ENCODE data around the gene PDE7B.

PDE7B gene

DNA sequence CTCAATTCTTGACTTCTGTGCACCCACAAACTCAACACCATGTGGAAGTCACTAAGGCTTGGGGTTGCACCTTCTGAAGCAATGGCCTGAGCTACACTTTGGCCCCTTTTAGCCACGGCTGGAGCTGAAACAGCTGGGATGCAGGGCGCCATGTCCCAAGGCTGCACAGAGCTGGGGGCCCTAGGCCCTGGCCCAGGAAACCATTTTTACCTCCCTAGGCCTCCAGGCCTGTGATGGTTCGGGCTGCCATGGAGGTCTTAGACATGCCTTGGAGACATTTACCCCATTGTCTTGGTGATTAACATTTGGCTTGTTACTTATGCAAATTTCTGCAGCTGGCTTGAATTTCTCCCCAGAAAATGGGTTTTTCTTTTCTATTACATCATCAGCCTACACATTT is 311.8 kb downstream of the PDE7B start:
- no peak for DNase-seq

DNA sequence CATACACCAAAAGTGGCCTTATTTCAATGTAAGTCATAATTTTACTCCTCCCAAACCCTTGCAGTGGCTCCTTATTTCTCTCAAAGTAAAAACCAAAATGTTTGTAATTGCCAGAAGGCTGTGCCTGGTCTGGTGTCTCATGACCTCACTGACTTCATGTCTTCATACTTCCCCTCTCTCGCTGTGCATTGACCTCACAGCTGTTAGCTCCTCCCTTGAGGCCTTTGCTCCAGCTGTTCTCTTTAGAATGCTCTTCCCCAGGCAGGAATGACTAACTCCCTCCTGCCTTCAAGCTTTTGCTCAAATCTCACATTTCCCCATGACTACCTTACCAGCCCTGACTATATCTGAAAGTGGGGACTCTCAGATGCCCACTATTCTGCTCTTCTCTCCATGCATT is 315.3 kb downstream of the PDE7B start:
- DNase-seq, result no peak

DNA sequence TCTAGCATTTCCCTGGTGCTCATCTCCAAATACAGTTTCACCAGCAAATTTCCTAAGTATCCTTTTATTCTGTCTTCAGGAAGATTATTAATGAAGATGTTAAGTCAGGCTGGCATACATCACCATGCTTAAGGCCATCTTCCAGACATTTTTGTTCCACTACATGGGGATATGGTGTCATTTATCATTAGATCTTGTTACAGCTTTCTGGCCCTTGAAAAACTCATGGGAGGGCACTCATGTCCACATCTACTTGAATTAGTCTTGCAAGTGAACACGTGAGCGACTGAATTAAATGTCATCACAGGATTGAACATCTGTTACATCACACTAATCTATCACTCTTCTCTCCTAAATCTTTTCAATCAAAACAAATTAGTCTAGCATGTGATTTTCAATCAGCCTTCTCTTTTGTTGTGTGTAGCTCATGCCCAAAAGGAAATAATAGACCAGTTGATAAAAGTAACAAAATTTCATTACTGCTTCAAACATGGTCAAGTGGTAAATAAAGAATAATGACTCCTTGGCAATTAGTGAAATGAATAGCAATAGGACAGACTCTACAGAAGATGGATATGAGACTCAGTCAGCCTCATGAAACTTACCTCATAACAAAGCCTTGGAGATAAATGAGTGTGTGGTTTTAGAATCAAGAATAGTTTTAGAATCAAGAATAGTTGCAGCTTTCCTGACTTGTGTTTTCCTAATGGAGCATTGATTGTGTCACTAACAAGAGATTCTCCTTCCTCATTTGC is 318.1 kb downstream of the PDE7B start:
- DNase-seq, result no peak

DNA sequence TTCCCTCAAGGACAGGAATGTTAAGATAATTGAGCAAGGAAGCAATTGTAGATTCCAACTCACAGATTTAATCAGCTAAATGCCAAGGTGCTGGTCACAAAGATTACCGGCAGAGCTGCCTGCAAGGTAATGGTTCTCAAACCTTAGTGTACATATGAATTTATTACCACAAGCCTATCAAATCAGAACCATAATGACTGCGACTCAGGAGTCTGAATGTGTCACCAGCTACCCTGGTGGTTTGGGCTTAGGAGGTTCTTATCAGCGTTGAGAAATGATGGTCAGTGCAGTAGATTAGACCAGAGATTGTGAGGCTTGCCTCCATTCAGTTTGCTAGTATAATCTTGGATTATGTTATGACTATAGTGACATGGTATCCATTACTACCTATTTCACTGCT is 319.7 kb downstream of the PDE7B start:
- DNase-seq, result no peak

DNA sequence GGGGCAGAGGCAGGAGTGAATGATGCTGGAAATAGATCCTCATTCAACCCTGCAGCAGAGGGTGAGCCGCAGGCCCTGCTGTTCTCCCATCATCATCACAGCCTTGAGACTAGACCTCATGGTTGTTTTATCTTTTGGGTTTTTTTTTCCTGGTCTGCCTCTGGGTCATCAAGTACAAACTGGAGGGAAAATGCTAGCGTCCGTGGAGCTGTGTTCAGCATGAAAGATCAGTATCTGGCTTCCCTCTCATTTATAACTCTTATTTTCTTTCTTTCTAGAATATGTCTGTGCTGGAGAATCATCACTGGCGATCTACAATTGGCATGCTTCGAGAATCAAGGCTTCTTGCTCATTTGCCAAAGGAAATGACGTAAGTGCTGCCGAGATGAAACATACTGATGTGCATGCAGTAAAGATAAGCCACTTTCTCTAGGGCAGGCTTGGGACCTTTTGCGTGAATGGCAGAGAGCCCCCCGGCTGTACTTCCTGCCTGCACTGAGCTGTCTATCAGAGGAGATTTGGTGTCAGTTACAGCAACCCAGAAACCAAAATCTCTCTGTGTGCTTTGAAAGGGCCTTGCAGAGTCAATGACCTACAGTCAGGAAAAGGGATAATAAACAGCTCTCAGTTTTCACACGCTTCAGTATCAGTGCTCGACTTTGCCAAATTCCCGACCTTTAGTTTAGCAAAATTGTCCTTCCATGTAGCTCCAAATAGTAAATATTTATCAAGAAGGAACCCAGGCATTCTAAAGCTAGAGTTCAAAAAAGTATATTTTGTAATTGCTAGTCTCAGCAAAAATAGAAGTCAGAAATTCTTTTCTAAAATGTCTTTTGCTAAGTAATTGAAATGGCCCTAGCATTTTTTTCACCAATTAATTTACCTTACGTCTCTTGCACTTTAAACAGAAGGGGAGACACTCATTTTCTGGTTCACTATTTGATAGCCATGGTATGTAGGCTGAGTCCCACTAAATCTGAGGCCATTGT is 322.3 kb downstream of the PDE7B start:
- DNase-seq, result no peak

DNA sequence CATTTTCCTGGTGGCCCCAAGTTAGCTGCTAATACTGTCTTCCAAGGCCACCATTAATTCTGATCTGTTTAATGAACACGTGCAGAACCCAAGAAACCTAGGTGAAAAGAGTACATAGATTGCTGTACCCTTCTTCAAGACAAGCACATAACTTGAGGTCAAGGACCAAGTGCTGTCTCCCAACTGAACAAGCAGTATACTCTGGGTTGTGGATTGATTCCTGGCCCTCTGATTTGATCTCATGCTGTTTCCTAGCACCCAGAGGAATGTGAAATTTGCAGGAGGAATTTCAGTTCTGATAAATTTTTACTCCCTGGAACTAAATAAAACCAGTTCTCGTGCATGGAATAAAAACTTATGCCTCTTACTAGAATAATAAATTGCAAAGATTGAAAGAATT is 323.0 kb downstream of the PDE7B start:
- no peak for DNase-seq

DNA sequence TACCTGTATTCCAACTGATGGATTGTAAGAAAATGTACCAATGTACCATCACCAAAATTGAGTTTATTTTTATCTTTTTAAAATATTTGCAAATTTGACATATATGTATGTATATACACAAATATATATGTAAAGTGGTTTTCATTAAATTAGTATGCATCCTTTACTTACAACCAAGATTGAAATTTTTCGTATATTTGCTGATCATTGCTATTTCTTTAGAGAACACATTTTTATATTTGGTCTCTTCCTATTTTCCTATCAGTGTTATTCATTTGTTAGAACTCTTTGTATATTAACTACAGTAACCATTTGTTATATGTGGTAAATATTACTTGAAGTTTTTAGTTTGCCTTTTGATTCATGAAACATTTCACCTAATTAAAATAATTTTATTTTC is 324.4 kb downstream of the PDE7B start:
- DNase-seq, result no peak

DNA sequence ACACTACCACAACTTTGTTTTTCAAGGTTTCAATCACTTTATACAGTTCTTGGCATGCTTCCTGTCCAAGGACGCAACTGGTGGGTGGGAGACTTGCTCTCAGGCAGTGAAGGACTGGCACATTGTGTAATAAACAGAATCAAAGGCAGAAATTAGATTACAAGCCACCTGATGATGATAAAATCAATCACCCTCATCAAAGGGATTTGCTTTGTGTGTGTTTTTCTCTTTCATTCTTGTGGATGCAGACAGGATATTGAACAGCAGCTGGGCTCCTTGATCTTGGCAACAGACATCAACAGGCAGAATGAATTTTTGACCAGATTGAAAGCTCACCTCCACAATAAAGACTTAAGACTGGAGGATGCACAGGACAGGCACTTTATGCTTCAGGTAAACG is 327.2 kb downstream of the PDE7B start:
- DNase-seq, result no peak

DNA sequence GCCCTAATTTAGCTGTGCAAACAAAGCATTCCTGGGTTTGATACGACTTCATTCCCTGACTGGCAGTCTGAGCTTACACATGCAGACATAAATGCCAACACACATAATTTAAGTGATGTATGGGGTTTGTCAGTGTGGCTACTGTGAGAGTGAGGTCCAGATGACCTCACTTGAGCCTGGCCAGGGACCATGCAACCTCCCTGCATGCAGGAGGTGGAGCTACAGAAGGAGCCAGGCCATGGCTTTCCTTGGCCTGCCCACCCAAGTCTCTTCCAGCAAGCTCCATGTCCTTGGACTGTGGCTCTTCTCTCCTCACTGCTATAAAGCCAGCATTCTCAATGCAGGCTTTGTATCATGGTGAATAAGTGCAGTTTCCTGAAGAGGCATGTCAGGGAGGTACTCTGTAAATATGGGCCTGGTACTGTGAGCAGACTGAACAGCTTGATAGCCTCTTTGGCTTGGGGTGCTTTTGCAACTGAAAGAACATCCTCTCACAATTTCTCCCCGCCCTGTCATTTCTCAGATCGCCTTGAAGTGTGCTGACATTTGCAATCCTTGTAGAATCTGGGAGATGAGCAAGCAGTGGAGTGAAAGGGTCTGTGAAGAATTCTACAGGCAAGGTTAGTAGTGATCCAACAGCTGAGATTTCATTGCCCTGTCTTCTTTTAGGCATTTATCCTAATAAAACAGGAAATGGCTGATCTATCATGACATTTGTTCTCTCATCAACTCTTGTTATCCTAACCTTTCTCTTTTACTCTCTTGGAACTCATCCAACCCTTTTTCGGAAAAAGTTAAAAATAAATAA is 329.4 kb downstream of the PDE7B start:
- no peak for DNase-seq

DNA sequence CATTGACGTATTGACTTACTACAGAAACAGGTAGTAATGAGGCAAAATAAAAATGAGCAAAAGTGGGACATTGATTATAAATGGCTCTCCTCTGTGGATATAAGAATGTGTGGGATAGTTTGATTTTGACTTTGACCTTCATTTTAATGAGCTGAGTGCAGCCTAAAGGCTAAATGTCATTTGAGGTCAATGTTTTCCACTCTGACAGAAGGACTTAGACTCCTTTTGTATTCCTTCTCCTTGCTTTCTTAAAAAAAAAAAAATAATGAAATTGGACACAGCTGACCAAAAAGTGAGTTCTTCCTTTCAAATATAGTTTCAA is 330.0 kb downstream of the PDE7B start:
- no peak for DNase-seq

DNA sequence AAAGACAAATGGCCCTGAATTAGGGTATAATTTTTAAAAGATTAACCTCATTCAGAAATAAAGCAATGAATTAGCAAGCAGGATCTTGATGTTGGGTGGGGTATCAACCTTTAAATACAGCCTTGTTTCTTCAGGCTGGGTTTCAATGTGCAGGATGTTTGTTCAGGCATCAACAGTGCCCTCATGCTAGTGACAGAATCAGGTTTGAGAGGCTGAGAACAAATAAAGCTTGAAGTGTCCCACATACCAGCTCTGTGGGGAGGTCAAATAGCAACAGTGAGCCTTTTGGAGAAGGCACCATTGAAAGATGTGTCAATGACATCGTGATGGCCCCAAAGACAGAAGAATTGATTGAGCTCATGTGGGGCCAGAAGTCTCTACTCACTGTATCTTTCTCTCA is 330.4 kb downstream of the PDE7B start:
- DNase-seq, result no peak

DNA sequence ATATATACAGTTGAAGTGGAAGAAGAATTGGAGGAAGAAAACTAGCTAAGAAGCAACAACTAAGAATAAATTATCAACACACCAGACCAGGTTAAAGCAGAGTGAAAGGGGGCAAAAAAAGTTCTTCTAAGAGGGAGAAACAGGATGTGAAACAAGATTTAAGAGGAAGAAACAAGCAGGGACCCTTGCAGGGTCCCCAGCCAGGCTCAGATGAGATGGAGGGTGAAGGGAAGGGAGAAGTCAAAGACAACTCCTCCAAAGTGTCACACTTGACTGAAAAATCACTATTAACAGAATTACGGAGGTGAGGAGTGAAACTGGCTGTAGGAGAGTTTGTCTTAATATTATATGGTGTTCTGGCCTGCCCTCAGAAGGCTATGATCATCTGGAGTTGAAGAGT is 333.2 kb downstream of the PDE7B start:
- no peak for DNase-seq

DNA sequence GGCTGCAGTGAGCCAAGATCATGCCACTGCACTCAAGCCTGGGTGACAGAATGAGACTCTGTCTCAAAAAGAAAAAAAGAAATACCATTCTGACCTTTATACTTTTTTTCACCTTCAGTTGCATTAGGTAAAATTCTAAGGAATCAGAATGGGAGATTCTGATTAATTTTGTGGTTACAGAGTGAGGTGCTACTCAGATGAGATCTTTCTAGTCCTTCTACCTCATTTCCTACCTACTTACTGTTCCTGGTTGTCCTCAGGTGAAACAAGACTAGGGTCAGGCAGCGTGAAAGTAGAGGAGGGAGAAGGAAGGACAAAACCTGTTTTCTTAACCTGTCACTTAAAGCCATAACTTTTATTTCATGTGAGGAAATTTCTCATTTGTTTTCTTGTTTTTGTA is 334.9 kb downstream of the PDE7B start:
- no peak for DNase-seq

DNA sequence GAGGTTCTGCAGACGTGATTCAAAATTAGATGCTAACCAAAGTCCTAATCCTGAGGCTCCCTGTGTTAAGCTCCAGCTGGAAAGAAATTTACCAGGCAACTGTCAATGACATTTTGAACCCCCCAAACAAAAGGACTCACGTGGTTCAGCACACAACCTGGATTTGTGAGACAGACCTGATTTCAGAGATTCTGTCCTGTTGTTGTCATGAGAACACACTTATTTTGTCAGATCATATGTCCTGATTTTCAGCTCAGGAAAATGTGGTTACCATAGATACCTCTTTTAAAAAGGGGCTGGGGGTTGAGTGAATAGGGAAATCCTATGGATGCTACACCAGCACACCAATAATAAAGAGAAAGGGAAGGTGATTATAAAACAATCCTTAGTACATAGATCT is 337.0 kb downstream of the PDE7B start:
- DNase-seq, result no peak

DNA sequence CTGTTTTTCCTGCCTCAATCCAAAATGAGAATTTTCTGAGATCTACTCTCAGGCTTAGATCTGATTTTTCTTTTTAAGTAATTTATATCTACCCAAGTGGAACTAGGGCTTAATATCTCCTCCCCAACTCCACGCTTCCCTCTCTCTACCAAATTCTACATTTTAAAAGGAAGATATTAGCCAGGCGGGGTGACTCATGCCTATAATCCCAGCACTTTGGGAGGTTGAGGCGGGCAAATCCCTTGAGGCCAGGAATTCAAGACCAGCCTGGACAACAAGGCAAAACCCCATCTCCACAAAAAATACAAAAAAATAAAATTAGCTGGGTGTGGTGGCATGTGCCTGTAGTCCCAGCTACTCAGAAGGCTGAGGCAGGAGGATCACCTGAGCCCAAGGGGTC is 337.6 kb downstream of the PDE7B start:
- DNase-seq, result no peak

DNA sequence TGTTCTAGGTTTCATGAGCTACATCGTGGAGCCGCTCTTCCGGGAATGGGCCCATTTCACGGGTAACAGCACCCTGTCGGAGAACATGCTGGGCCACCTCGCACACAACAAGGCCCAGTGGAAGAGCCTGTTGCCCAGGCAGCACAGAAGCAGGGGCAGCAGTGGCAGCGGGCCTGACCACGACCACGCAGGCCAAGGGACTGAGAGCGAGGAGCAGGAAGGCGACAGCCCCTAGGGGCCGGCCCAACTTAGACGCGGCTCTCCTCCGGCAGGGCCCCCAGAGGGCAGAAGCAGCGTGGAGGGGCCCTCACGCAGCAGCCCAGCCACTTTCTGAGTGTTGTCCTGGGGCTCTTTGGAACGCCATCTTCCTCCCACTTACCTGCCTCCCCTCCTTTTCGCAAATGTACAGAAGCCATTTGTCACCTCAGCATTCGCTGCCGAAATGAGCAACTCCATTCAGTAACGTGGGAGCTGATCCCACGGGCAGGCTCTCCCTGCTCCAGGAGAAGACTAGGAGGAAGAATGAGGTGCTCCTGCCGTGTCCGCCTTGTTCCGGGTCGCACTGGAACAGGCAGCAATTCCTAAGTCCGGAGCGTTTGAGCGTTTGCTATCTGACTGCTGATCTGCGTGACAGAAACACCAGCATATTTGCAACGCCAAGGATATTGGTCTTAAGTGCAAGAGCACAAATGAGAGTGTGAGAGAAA is 340.3 kb downstream of the PDE7B start:
- no peak for DNase-seq

DNA sequence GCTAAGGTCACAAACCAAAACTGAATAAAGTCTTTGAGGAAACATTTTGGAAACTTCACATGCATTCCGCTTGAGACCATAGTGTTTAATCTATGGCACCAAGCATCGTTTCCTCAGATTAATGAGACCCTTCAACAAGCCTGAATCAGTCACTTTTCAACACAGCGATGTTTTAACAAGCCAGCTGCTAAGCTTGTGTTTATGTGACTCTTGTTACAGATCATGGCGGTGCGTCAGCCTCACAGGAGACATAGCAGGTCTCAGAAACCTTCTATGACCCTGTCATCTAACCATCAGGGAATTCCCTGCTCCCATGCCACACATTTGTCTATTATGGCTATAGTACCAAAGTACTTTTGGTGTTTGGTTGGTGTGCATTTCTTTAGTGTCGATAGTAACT is 341.4 kb downstream of the PDE7B start:
- DNase-seq, result no peak

DNA sequence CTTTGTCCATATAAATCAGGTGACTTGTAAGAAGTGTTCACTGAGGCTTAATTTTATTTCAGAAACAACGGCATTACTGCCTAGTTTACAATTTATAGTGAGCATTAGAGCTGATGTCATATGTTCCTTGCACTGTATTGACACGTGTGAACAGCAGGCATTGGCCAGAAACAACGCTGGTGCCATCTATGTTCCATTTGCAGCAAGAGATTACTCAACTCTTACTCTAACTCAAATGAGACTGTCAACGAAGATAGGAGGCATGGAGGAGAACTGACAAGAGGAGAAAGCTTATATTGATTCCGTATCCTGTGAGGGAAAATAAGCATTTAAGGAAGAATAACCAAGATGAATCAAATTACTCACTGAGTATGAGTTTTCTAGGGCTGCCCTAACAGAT is 350.2 kb downstream of the PDE7B start:
- DNase-seq, result no peak

DNA sequence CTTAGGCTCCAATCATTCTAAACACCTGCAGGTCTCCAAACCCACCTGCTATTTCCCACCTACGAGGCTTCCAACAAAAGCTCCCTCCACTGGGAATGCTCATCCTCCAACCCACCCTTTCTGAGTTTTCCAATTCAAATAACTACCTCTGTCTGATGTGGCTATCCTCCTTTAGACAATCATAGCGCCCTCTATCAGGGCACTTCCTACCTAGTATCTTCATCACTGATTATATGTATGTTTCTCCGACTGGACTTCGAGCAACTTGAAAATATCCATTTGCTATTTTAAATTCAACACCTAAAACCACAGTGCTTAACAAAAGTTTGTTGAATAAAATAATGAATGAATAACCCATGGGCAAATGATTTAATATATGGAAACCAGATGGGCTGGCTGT is 357.3 kb downstream of the PDE7B start:
- DNase-seq, result no peak

DNA sequence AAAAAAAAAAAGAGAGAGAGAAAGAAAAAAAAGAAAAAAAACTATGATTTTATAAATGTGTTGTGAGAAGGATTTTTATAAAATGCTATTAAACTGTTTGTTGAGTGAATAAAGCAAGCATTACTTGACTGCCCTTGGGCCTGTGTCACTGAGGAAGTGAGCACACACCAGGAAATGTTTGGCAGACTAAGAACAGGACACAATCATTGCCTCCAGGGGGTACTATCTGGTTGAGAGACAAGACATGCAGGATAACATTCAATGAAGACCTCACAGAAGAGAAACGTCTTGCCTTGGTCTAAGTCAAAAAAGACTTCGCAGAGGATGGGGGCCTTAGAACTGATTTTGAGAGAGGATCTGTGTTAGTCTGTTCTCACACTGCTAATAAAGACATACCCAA is 358.0 kb downstream of the PDE7B start:
- DNase-seq, result no peak

DNA sequence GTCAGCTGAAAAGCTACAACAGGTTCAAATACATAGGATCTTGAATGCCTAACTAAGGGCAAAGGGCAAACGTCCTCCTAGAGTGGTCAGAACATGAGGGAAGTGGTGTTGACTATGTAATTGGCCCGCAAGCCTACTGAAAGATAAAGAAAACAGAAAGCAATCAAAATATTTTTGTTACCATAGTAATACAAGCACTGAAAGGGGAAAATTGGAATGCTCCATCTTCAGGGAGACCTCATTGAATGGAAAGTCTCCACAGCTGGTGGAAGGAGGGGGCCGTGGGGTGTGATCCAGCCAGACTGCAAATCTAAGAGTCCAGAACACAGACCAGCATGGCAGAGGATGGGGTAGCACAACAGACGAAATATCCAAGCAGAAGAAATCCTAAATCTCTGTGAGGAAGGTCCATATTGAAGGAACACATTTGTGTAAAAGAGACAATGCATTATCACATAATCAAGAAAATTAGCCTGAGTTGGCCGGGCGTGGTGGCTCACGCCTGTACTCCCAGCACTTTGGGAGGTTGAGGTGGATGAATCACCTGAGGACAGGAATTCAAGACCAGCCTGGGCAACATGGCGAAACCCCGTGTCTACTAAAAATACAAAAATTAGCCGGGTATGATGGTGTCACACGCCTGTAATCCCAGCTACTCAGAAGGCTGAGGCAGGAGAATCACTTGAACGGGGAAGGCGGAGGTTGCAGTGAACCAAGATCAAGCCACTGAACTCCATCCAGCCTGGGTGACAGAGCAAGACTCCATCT is 359.1 kb downstream of the PDE7B start:
- DNase-seq, result no peak

DNA sequence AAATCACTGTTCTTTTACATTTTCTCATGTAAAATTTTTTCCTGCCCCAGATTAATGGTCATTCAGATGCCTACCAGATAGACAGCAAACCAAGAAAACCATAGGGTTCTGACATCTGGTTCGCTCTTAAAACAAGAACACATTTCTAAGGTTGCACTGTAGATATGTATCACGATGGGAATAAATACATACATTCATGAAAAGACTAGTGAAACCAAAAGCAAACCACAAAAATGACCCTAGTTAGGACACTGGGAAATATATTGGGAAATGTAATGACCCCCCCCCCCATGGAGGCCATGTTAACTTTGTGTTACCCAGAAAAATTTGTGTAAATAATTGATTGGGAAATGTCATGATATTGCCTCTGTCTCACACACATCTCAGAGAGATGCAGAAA is 361.1 kb downstream of the PDE7B start:
- DNase-seq, result no peak
